Measurements from ENCODE around the gene COL9A3.

COL9A3 gene

DNA sequence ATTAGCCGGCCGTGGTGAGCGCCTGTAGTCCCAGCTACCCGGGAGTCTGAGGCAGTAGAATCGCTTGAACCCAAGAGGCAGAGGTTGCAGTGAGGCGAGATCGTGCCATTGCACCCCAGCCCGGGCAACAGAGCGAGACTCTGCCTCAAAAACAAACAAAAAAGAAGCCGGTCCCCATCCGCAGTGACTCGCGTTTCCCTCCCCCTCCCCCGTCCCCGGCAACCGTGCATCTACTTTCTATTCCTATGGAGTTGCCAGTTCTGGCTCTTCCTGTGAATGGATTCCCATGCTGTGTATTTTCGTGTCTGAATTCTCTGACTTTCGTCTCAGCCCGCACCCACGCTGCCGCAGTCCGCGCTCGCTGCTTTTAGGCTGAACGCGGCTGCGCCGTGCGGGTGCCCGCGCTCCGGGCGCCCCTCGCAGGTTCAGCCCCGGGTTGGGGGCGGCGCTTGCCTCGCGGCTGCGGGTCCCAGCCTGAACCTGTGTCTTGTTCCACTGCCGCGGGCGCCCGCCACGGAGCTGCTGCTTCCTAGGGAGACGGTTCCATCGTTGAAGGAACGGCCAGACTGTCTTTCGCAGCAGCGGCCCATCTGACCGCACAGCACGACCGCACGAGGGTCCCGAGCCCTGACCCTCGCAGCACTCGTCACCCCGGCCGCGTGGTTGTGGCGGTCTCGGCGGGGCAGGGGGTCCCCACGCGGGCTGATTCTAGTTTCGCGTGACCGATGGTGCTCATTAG, 21.7 kb upstream of the COL9A3 start:
- in situ Hi-C loops (cut with MboI; ENCODE audit: low sequenced_read_pairs), result loop anchor here (10.0 kb wide), 1 partner anchor 110 kb away; no protein-coding TSS in a partner anchor

DNA sequence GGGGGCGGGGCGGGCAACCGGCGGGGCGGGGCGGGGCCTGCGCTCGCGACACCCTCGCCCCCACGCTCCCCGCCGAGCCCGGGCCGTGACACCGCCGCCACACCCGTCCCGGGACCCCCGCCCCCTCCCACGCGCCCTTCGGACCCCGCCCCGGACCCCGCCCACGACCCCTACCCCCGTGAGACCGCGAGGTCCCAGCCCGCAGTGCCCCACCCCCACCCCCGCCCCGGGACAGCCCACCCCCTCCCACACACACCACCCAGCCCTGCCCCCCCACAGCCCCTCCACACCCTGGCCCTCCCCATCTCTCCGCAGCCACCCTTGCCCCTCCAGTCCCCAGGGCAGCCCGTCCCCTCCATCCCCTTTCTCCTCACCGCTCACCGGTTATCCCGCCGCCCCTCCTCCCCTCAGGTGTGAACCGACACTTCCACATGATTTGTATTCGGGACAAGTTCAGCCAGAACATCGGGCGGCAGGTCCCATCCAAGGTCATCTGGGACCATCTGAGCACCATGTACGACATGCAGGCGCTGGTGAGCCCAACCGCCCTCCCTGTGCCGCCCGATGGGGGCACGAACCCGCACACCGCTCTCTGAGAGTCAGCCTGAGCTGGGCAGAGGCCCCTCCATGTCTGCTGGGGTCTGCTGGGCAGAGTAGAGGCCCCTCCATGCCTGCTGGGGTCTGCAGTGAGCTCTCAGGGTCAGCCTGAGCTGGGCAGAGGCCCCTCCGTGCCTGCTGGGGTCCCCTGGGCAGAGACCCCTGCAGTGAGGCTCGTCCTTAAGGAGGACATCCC, 20.0 kb upstream of the COL9A3 start:
- in situ Hi-C loops (cut with MboI; ENCODE audit: low sequenced_read_pairs), result loop anchor here (10.0 kb wide), 1 partner anchor 112 kb away; no protein-coding TSS in a partner anchor

- in situ Hi-C loops (cut with MboI; ENCODE audit: low sequenced_read_pairs), result loop anchor here (10.0 kb wide), 1 partner anchor 113 kb away; no protein-coding TSS in a partner anchor
Observed at GRCh38 chr20:62797671-62798532, 18.9 kb upstream of the COL9A3 start.

DNA sequence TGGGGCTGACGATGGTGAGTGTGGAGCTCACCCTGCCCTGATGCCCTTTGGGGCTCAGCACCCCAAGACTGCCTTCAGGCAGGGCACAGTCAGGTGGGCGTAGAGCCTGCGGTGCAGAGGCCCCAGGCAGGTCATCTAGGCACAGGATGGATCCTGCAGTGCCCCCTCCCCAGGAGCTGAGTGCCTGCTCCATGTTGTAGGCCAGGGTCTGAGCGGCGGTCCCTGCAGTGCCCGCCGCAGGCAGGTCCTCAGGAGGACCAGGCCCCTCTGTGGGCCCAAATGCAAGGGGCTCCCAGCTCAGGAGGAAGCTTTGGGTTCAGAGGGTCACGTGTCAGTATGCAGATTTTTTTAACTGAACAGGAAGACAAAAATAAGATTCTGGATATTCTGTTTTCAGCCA, 17.8 kb upstream of the COL9A3 start:
- in situ Hi-C loops (cut with MboI; ENCODE audit: low sequenced_read_pairs), result loop anchor here (10.0 kb wide), 1 partner anchor 114 kb away; no protein-coding TSS in a partner anchor

DNA sequence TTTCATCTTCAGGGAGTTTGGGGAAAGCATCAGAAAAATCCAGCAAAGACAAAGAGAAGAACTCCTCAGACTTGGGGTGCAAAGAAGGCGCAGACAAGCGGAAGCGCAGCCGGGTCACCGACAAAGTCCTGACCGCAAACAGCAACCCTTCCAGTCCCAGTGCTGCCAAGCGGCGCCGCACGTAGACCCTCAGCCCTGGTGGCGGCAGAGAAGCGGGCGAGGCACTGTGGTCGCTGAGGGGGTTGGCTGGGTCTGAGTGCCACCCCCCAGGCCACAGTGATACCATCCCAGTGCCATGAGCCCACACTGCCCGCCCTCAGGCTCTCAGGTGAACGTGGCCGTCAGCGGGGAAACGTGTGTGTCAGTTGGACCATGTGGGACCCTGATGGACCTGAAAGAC, 17.4 kb upstream of the COL9A3 start:
- in situ Hi-C loops (cut with MboI; ENCODE audit: low sequenced_read_pairs), result loop anchor here (10.0 kb wide), 1 partner anchor 115 kb away; no protein-coding TSS in a partner anchor

GRCh38 chr20:62799873-62800272, 17.0 kb upstream of the COL9A3 start:
- in situ Hi-C loops (cut with MboI; ENCODE audit: low sequenced_read_pairs), result loop anchor here (10.0 kb wide), 1 partner anchor 115 kb away; no protein-coding TSS in a partner anchor

DNA sequence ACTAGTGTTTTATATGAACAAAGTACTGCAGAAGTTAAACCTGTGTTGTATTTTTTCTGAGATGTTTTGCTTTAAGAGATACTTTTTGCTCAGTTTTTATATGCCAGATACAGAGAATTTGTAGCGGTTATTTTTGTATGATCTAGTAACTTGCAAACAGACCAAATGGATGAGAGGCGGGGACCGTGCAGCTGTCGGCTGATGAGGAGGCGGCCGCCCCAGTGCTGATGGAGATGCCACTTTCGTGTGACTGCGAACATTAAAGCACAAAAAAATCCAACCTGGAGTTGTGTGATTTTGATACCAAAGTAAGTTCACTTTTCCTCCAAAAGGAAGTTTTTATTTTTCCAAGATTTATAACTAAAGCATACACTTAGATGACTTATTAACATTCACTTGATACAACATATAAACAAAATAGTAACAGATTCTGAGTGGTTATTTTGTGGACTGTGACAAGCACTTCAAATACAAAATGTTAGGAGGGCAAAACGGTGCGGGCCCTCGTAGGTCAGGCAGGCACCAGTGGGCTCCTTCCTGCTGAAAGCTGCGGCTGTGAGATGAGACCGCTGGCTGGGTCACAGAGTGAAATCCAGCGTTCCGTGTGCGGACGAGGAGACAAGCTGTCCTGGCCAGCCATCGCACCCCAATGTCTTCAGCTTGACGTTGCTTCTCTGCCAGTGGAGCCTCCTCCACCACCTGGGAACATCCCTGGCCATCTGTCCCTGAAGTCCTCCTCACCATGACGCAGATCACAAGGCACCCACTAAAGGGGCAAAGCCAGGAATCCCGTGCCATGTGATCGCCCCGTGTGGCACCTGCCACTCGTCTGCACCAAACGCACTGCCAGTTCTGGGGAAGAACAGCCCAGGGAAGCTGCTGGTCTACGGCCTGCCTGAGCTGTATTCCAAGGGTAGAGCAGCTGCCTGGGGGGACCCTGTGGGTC, 16.3 kb upstream of the COL9A3 start:
- in situ Hi-C loops (cut with MboI; ENCODE audit: low sequenced_read_pairs), result no loop called here

DNA sequence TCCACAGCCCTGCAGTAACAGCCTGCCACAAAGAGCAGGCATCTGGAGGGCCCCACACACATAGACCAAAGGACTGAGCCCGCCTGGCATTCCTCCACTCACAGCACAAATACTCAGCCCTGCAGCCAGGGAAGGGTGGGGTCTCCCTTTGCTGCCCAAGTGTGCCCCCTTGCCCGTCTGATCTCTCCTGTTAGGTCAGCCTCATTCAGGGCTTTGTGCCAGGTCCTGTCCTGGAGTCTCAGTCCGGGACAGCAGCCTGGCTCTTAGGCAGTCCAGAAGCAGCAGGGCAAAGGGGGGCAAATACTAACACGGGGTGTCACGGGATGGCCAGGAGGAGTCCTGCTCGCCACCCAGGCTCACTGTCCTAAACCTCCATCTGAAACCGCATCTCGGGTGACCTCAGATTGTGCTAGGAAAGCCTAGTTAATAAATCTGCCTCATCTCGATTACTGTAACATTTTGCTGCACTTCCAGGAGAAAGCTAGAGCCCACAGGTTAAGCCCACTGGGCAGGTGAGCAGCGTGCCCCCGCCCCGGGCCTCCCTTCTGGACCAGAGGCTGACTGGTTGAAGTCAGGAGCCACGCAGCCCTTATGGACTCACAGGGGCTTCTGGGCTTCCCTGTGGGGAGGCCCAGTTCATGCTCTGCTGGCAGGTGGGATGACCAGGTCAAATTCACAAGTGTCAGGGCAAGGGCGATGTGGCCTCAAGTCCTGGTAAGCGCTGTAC, 15.4 kb upstream of the COL9A3 start:
- in situ Hi-C loops (cut with MboI; ENCODE audit: low sequenced_read_pairs), result no loop called here

GRCh38 chr20:62802026-62802712, 14.7 kb upstream of the COL9A3 start:
- in situ Hi-C loops (cut with MboI; ENCODE audit: low sequenced_read_pairs), result no loop called here

DNA sequence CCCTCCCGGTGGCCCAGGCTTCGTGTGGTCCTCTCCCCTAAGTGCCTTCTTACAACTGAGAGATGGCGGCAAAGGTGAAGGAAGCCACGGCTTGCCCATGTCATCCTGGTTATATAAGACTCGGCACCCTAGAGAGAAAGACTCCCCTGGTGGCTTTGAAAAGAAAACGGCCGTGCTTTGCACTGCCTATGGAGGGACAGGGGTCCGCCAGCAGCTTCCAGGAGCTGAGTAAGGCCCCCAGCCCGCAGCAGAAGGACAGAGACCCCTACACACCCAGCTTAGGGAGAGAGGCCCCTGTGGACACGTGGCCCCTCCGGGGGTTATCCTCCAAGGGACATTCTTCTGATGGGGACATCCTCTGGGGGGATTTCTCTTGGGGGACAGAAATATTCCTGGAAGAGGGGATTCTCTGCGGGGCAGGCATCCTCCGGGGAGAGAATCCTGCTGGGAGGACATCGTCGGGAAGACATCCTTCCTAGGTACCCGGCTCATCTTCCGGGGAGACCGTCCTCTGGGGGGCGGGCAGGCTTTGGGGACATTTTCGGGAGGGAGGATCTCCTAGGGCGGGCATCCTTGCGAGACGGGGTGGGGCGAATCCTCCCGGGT, 12.7 kb upstream of the COL9A3 start:
- in situ Hi-C loops (cut with MboI; ENCODE audit: low sequenced_read_pairs), result no loop called here

- in situ Hi-C loops (cut with MboI; ENCODE audit: low sequenced_read_pairs), result no loop called here
Observed at GRCh38 chr20:62804627-62805154, 12.2 kb upstream of the COL9A3 start, which contains the start of gene OGFR. TSS of gene OGFR (plus strand) at chr20:62804835. CDS start at chr20:62804860, 25 bp downstream.

GRCh38 chr20:62805155-62805710, 11.6 kb upstream of the COL9A3 start:
- in situ Hi-C loops (cut with MboI; ENCODE audit: low sequenced_read_pairs), result no loop called here

DNA sequence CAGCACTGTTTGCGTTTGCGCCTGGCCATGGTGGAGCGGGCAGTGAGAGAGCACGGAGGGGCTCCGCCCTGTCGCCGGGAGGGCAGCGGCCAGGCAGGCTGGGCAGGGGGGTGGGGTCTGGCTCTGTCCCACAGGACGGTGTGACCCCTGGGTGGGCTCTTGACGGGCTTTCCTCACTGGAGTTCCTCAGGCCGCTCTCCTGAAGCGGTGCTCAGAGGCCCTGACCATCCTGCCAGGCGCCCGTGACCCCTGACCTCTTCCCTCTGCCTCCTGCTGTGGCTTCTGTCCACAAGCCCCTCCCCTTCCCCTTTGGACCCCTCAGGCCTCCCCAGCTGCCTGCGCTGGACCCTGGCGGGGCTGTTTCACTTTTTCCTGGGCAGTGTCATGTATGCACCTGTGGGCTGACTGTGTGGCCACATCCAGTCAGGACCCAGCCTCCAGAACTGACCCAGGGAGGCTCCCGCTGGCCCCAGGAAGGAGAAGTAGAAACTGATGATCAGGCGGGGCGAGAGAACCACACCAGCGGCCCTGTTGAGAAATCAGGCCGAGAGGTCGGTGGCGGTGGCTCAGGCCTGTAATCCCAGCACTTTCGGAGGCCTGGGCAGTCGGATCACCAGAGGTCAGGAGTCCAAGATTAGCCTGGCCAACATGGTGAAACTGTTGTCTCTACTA, 11.0 kb upstream of the COL9A3 start:
- in situ Hi-C loops (cut with MboI; ENCODE audit: low sequenced_read_pairs), result no loop called here

DNA sequence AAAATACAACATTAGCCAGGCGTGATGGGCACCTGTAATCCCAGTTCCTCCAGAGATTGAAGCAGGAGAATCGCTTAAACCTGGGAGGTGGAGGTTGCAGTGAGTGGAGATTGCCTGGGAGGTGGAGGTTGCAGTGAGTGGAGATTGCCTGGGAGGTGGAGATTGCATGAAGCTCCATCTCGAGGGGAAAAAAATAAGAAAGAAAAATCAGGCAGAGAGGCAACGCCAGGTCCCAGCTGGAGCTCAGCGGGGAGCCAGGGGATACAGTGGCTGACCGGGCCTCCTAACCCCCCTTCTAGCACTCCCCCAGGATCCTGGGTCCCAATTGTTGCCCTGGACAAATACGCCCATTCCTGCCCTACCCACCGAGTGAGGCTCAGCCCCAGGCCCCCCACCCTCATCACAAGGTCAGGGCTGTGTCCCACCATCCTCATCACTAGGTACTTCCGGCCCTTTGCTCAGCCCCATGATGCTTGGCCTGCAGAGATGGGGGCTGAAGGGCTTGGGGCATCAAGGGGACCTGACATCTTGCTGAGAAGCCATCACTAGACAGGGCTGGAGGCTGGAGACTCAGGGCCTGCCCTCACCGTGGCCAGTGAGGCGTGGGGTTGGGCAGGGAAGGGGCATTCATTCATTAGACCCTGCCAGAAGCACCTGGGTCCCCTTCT, 10.3 kb upstream of the COL9A3 start:
- in situ Hi-C loops (cut with MboI; ENCODE audit: low sequenced_read_pairs), result no loop called here

- in situ Hi-C loops (cut with MboI; ENCODE audit: low sequenced_read_pairs), result no loop called here
Observed at GRCh38 chr20:62807444-62808210, 9.2 kb upstream of the COL9A3 start.

All from HL-60/S4 treated with phorbol 12-myristate 13-acetate at 8.2 ng/mL for 4 days and 3 days (cell line).